Small intestine (tissue), 7 donors: ENCODE data around the gene ACTN4. TPM values are rescaled to one million over a fixed set of nuclear protein-coding genes. Genes with fewer than 3 reads are reported as not detected.

Source experiments
- DNase-seq, 2 donors: peaks; one replicate each; pipeline versions ENCODE4 v3.0.0 to v3.0.0-alpha.2; 2013
- FAIRE-seq: peaks from 2 replicates; lab custom pipeline; 2012; peaks lifted over from hg19 to GRCh38; lab: Jason Lieb, UNC
- H3K27ac ChIP-seq, 3 donors: one replicate each; pipeline ENCODE4 v1.5.1; 2013; ENCODE audit warnings: low read length in 2 of 3, mild to moderate bottlenecking in 2 of 3, control low read depth in 1 of 3, inconsistent platforms in 1 of 3, low read depth in 1 of 3, moderate library complexity in 1 of 3
- H3K27me3 ChIP-seq, 3 donors: one replicate each; pipeline ENCODE4 v1.6.1; 2013; ENCODE audit warnings: low read length in 3 of 3, inconsistent platforms in 1 of 3; ENCODE audit not compliant: control insufficient read depth in 3 of 3, insufficient read depth in 3 of 3
- H3K36me3 ChIP-seq, 3 donors: one replicate each; pipeline ENCODE4 v1.6.1; 2013; ENCODE audit warnings: low read length in 3 of 3, inconsistent platforms in 1 of 3, low read depth in 1 of 3, mild to moderate bottlenecking in 1 of 3, moderate library complexity in 1 of 3; ENCODE audit not compliant: control insufficient read depth in 3 of 3, insufficient read depth in 2 of 3
- H3K4me1 ChIP-seq, 3 donors: one replicate each; pipeline ENCODE4 v1.6.1; 2013; ENCODE audit warnings: low read length in 2 of 3, inconsistent platforms in 1 of 3, low read depth in 1 of 3, mild to moderate bottlenecking in 1 of 3, moderate library complexity in 1 of 3; ENCODE audit not compliant: control insufficient read depth in 3 of 3, insufficient read depth in 2 of 3
- H3K4me3 ChIP-seq, 3 donors: one replicate each; pipeline ENCODE4 v1.5.1; 2013; ENCODE audit warnings: low read length in 3 of 3, control low read depth in 1 of 3, inconsistent platforms in 1 of 3, low read depth in 1 of 3, mild to moderate bottlenecking in 1 of 3, moderate library complexity in 1 of 3
- H3K9me3 ChIP-seq, 2 donors: one replicate each; pipeline ENCODE4 v1.6.1; 2013; ENCODE audit warnings: low read depth in 1 of 2, low read length in 1 of 2; ENCODE audit not compliant: control insufficient read depth in 2 of 2, insufficient read depth in 1 of 2
- WGBS, 3 donors: extraction: QIAGEN DNeasy Blood & Tissue Kit; methylation state at CpG; one replicate each; pipeline ENCODE4 v1.1.7; 2013; 5-methylcytosine and 5-hydroxymethylcytosine counted together
- polyA plus RNA-seq, 4 donors: library from polyadenylated mRNA; stranded (reverse) in 3 of 4; unstranded in 1 of 4; fragments of 200-250 nt in 3 of 4; fragments of 120-200 nt in 1 of 4; gene quantifications; one replicate each; pipeline versions ENCODE4 v1.2.1 to v1.2.3, GENCODE V29; 2013
- donor health status: healthy with polysubstance abuse.
- donor health status: control.
- donor health status: control.
- donor health status: Bipolar disorder and iron deficiency.
- donor health status: healthy.

The ACTN4 gene
- polyA plus RNA-seq, 4 donors = 188 to 790 (median 308) TPM

DNA sequence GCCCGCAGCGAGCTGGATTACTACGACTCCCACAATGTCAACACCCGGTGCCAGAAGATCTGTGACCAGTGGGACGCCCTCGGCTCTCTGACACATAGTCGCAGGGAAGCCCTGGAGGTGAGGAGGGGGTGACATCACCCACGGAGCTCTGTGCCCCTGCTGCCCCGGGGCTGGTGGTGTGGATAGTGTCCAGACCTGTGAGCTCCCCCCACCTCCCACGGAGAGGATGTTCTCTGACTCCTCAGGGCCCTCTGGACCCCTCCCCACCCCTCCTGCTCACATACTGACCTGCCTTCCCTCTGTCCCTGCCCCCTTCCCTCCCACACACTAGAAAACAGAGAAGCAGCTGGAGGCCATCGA is 76.1 kb downstream of the ACTN4 start:
- FAIRE-seq = no peak

DNA sequence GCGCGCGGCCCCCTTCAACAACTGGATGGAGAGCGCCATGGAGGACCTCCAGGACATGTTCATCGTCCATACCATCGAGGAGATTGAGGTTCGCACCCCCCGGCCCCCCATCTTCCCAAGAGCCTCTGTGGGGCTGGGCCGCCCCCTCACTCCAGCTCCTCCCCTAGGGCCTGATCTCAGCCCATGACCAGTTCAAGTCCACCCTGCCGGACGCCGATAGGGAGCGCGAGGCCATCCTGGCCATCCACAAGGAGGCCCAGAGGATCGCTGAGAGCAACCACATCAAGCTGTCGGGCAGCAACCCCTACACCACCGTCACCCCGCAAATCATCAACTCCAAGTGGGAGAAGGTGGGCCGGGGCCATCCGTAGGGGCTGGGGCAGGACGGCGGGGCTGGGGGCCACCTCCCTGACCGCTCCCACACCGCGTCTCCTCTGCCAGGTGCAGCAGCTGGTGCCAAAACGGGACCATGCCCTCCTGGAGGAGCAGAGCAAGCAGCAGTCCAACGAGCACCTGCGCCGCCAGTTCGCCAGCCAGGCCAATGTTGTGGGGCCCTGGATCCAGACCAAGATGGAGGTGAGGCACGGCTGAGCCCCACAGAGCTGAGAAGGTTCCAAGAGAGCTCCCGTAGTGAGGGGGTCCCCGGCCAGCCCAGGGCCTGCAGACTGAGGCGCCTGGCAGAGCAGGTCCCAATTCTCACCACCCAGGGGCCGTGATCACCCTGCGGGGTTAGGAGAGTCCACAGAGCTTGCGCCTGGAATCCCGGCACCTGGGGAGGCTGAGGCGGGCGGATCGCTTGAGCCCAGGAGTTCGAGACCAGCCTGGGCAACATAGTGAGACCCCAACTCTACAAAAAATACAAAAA is 76.8 kb downstream of the ACTN4 start:
- H3K27ac ChIP-seq = peak overlapping the region in 1 of 3 donors; percentile 82

More for the DNA sequence above, 76.1 kb downstream of the ACTN4 start:
- Histone ChIP-seq H3K4me3 (no peak overlapping the region), H3K27ac (peak overlapping the region in 1 of 3 donors; percentile 82), H3K27me3 (no peaks in the 10 kb centered on the region), H3K36me3 (peaks cover 26 to 100% (median 71%) of the 10 kb centered on the region in 3 donors), H3K4me1 (peaks cover 0 to 56% (median 0%) of the 10 kb centered on the region in 3 donors), H3K9me3 (no peaks in the 10 kb centered on the region)
- WGBS, 3 donors = 79 to 81% (median 79%) methylated on average over 10 to 11 of the region's 11 CpGs
- no peak for DNase-seq

GRCh38 chr19:38725469-38726283 is 78.2 kb downstream of the ACTN4 start:
- FAIRE-seq = no peak
- Histone ChIP-seq H3K27ac (peak overlapping the region in 1 of 3 donors; percentile 70), H3K4me3 (no peak overlapping the region), H3K4me1 (peaks cover 0 to 39% (median 0%) of the 10 kb centered on the region in 3 donors), H3K36me3 (peaks cover 34 to 100% (median 55%) of the 10 kb centered on the region in 3 donors), H3K27me3 (no peaks in the 10 kb centered on the region), H3K9me3 (no peaks in the 10 kb centered on the region)
- WGBS, 3 donors = 89 to 93% (median 92%) methylated on average over 21 of the region's 21 CpGs
- no peak for DNase-seq

More for the DNA sequence above, 76.8 kb downstream of the ACTN4 start:
- no peaks in the 10 kb centered on the region for H3K27me3 ChIP-seq
- 91 to 93% (median 92%) methylated on average over 42 of the region's 42 CpGs for WGBS, 3 donors
- H3K36me3 ChIP-seq = peaks cover 30 to 100% (median 67%) of the 10 kb centered on the region in 3 donors
- H3K4me3 ChIP-seq = no peak overlapping the region
- H3K4me1 ChIP-seq = peaks cover 0 to 50% (median 0%) of the 10 kb centered on the region in 3 donors
- no peaks in the 10 kb centered on the region for H3K9me3 ChIP-seq
- no peak for FAIRE-seq
- DNase-seq = no peak

DNA sequence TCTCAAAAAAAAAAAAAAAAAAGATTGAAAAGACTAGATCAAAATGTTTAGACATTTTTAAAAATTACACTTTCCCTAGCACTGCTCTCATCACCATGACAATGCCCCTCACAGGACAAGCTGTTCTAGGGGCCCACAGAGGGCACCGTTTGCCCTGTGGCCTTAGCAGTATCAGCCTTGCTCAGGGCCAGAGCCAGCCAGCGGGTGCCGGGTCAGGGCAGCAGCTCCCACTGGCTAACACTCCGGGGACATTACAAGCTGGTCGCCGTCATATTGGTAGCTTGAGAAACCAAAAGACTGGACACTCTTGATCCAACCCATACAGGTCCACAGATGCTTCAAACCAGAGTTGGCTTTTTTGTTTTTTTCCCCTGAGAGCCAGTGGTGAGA is 78.8 kb downstream of the ACTN4 start:
- Histone ChIP-seq H3K27me3 (no peaks in the 10 kb centered on the region), H3K4me1 (peaks cover 0 to 35% (median 0%) of the 10 kb centered on the region in 3 donors), H3K36me3 (peaks cover 37 to 100% (median 51%) of the 10 kb centered on the region in 3 donors), H3K9me3 (no peaks in the 10 kb centered on the region), H3K27ac (peak overlapping the region in 1 of 3 donors; percentile 70), H3K4me3 (no peak overlapping the region)
- WGBS, 3 donors = 89 to 92% (median 89%) methylated on average over 6 of the region's 6 CpGs
- FAIRE-seq (no peak), DNase-seq (no peak)

DNA sequence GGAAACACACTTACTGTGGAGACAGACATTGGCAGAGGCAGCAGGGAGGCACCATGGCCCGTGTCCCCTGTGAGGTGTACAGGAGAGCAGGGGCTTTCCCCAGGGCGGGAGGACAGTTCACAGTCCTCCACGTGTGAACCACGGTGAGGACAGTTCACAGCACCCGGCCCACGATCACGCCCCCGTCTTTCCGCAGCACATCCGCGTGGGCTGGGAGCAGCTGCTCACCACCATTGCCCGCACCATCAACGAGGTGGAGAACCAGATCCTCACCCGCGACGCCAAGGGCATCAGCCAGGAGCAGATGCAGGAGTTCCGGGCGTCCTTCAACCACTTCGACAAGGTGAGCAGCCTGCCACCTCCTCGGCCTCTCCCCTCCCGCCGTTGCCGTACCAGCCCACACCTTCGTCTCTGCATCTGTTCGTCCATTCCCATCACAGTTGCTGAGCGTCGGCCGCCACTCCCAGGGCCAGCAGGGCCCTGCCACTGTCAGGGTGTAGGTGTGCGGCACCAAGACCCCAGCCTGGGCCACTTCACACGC is 79.4 kb downstream of the ACTN4 start:
- no peak overlapping the region for H3K4me3 ChIP-seq
- peak overlapping the region in 1 of 3 donors; percentile 70 for H3K27ac ChIP-seq
- FAIRE-seq (no peak), DNase-seq (no peak)
- H3K36me3 ChIP-seq = peaks cover 36 to 100% (median 45%) of the 10 kb centered on the region in 3 donors
- no peaks in the 10 kb centered on the region for H3K9me3 ChIP-seq
- H3K4me1 ChIP-seq = peaks cover 0 to 35% (median 0%) of the 10 kb centered on the region in 3 donors
- 71 to 77% (median 76%) methylated on average over 29 to 30 of the region's 30 CpGs for WGBS, 3 donors
- no peaks in the 10 kb centered on the region for H3K27me3 ChIP-seq

DNA sequence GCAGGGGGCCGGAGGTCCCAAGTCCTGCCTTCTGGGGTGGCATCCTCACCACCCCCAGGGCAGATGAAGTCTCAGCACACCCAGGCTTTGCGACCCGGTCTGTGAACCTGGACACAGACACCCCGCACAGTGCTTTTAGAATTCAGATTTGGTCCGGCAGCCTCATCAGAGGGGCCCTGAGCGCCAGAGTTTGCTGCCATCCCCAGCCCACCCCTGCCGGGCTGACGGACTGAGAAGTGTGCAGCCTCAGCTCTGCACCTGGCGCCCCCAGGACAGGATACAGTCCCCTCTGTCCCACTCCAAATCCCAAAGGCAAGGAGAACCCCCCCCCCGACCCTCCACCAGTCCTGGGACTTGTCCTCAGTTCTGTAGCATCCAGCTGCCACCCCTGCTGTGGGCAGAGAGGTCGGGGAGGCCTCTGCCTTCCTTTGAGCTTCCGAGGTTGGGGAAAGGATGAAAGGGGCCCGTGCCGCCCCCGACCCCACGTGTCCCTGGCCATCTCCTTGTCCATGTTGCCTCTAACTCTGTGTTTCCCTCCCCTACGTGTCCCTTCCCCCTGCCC is 79.9 kb downstream of the ACTN4 start:
- H3K27me3 ChIP-seq = no peaks in the 10 kb centered on the region
- peak overlapping the region in 1 of 3 donors; percentile 70 for H3K27ac ChIP-seq
- no peaks in the 10 kb centered on the region for H3K9me3 ChIP-seq
- no peak for DNase-seq
- H3K36me3 ChIP-seq = peaks cover 34 to 100% (median 40%) of the 10 kb centered on the region in 3 donors
- peaks cover 0 to 30% (median 0%) of the 10 kb centered on the region in 3 donors for H3K4me1 ChIP-seq
- FAIRE-seq = no peak
- no peak overlapping the region for H3K4me3 ChIP-seq
- WGBS, 3 donors = 88 to 94% (median 94%) methylated on average over 17 of the region's 17 CpGs

DNA sequence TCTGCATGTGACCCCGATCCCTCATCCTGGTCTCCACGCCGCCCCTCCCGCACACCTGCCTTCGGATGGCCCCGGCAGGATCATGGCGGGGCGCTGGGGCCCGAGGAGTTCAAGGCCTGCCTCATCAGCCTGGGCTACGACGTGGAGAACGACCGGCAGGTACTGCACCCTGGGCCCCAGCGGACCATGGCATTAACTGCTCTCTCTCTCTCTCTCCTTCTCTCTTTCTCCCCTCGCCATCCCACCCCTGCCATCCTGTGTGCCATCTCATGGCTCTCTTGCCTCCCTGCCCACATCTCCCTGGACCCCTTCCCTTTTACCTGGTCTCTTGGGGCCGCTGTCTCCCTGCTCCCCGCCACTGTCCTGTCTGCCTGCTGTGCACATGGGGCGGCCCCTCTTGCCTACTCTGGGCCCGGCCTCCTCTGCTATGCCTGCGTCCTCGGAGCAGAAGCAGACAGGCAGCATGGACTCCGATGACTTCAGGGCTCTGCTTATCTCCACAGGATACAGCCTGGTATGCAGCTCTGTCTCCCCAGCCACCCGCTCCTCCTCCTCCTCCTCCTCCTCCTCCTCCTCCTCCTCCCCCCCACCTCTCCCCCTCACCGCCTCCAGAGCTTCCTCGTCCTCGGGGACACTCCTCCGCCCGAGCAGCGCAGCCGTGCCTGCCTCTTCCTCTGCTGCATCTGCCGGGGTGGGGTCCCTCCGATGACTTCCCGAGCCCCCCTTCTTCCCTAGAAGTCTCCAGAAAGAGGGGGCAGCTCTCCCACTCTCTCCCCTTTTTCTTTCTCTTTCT is 80.6 kb downstream of the ACTN4 start:
- Histone ChIP-seq H3K27ac (peak overlapping the region in 2 of 3 donors; percentile 38 to 70), H3K36me3 (peaks cover 33 to 100% (median 34%) of the 10 kb centered on the region in 3 donors), H3K4me3 (no peak overlapping the region), H3K27me3 (no peaks in the 10 kb centered on the region), H3K4me1 (peaks cover 0 to 23% (median 0%) of the 10 kb centered on the region in 3 donors), H3K9me3 (no peaks in the 10 kb centered on the region)
- 70 to 86% (median 80%) methylated on average over 16 to 33 of the region's 33 CpGs for WGBS, 3 donors
- FAIRE-seq = no peak
- DNase-seq = no peak
